Central memory CD4-positive, alpha-beta T cell (primary cell): ENCODE results near the gene NAA35.
"Not testable (repeated sequence)": the region's sequence is repeated elsewhere in the genome, so short reads cannot be mapped to it uniquely, and the experiment has no call there.

Source experiments
- DNase-seq: peaks from one replicate; pipeline ENCODE4 v3.0.0; 2022

NAA35 gene

DNA sequence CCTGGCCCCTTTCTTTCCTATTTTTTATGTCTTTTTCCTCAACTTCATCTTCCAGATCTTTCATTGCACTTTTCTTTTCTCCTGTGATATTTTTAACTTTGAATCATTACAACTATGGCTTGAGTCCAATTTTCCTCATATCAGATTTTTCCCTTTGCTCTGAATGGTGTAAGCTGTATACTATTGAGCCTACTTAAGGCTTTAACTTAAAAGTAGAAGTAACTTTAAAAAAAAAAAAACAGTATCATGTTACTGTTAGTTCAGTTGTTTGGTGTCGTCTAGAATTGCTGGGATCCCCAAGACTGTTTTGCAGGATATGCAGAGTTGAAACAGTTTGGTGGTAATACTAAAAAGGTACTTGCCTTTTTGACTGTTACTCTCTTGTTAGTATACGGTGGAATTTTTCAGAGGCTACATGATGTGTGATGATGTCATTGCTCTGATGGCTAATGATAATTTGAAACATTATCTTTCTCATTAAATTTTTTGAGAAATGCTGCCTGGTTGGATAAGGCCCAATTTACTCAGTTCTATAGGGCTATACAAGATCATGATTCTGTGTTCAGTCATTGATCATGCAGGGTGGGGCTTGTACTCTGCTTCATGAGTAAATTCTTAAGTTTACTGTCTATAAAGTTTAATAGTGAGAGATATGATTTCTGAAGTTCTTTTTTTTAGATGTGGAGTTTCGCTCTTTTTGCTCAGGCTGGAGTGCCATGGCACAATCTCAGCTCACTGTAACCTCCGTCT, 8.8 kb downstream of the NAA35 start:
- no peak for DNase-seq

GRCh38 chr9:85959955-85960354, 19.0 kb downstream of the NAA35 start:
- DNase-seq: no peak

DNA sequence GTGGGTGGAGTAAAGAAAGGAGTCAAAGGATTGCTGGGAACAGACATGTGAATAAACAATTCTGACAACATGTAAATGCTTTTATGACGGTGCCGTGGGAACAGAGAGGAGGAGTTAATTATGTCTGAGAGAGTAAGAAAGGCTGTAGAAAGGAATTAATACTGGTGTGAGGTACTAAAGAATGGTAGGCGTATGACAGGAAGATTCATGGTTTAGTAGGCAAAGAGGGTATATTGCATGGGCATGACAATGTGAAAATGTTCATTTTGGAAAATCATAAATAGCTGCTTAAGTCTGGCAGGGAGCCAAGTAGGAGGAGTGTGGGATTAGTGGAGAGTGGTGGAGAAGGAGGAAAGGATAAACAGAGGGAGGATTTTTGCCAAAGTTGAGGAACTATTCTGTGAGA, 19.7 kb downstream of the NAA35 start:
- DNase-seq: no peak

DNA sequence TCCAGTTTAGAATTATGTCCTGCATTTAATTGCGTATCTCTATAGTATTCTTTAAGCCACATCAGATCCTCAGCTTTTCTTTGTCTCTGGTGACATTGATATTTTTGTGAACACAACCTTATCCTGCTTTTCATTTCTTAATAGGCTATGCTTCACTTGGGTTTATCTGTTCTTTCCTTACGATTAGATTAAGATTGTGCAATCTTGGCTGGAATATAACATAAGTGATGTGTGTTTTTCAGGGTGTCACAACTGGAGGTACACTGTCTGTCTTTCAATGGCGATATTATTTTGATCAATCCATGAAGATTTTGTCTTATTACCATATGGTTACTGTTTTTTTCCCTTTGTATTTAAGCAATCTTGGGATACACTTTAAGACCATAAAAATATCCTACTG, 23.6 kb downstream of the NAA35 start:
- no peak for DNase-seq

DNA sequence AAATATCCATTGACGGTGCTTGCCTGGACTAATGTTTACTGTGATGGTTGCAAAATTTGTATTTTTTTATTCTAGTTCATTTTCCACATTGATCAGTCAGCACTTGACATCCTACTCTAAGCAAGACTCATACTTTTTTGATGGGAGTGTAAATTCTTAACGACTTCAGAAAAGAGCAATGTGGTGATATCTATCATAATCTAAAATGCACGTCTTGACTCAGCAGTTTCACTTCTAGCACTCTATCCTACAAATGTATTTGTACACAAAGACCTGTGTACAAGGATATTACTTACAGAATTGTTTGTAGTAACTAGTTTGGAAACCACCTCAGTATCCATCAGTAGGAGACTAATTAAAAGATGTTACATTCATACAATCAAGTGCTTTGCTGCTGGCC, 24.0 kb downstream of the NAA35 start:
- DNase-seq: no peak

GRCh38 chr9:85969727-85970126, 28.8 kb downstream of the NAA35 start:
- no peak for DNase-seq

DNA sequence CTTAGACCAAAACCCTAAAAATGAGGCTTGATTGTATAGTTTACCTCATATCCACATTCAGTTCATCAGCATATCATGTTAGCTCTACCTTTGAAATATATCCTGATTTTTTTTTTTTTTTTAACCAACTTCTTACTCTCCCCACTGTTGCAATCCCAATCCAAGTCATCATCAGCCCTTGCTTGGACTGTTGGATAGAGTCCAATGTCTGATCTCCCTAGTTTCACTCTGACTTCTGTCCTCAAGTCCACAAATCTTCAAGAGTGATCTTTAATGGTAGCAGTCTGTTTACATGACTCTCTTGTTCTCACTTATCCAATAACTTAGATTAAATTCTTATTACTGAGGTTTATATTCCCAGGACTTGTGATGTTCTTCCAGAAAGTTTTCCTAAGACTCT, 30.8 kb downstream of the NAA35 start:
- no peak for DNase-seq

DNA sequence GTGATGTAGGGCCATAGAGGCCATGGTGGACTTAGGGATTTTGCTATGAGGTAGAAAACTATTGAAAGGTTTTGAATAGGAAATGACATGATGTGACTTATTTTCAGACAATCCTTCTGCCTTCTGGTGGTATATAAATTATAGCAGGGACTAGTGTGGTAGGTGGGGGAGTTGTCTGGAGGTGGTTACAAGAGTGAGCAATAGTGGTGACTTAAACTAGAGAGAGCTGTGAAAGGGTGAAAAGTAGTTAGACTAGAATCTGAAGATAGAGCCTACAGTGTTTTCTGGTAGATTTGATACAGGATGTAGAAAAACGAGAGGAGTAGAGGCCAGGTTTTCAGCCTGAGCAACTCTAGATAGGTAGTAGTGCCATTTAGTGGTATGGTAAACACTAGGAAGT, 32.3 kb downstream of the NAA35 start:
- no peak for DNase-seq

- not testable (repeated sequence) for DNase-seq
These were observed 33.2 kb downstream of the NAA35 start for GRCh38 chr9:85974055-85974547.

DNA sequence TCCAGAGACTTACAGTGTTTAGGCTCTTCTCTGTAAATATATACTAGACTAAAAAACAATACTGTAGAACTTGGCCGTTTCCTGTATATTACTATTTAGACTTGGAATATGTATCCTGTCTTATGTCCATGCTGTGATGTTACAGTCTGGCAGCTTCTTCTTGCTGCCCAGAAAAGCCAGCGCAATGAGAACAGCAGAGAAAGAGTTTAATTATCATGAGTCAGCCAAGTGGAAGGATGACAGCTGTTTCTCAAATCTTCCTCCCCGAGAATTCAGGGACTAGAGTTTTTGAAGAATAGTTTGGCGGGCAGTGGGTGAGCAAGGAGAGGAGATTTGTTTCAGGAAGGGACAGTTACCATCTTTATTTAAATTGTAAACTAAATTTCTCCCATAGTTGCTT, 37.5 kb downstream of the NAA35 start:
- no peak for DNase-seq

- DNase-seq: no peak
These were observed 40.4 kb downstream of the NAA35 start for GRCh38 chr9:85981369-85981768.

GRCh38 chr9:85984457-85984856, 43.5 kb downstream of the NAA35 start:
- DNase-seq: no peak

GRCh38 chr9:85987236-85987635, 46.3 kb downstream of the NAA35 start:
- DNase-seq: no peak

- no peak for DNase-seq
These were observed 53.2 kb downstream of the NAA35 start for GRCh38 chr9:85994191-85994590.

- no peak for DNase-seq
These were observed 54.2 kb downstream of the NAA35 start for GRCh38 chr9:85995097-85995496.

DNA sequence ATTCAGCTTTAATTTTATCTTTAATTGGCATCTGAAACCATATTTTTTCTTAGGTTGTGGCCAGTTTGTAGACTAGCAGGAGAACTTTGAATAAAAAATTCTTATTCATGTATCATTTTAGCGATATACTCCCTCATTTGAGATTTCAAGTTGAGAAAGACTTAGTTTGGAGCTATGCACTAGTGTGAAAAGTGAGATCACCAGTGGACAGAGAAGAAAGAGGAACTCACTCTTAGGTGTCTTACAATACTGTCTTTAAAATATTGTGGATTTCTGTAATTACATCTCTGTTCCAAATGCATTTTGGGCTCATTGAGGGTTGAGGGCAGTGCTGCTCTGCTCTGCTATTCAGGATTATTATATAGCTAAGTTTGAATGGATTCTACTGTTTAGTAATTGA, 54.7 kb downstream of the NAA35 start:
- DNase-seq: no peak

DNA sequence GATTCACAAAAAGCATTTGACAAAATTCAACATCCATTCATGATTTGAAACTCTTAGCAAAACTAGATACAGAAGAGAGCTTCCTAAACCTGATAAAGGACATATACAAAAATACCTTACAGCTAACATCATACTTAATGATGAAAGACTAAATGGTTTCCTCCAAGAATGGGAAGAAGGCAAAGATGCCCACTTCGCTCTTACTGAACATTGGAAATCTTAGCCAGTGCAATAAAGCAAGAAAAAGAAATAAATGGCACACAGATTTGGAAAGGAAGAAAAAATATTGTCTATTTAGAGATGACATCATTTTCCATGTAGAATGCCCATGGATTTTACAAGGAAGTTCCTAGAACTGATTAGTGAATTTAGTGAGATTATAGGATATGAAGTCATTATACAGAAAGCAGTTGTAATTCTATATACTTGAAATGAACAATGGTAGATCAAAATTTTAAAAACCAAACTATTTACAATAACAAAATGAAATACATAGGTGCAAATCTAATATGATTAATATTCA, 64.4 kb downstream of the NAA35 start:
- DNase-seq: no peak

DNA sequence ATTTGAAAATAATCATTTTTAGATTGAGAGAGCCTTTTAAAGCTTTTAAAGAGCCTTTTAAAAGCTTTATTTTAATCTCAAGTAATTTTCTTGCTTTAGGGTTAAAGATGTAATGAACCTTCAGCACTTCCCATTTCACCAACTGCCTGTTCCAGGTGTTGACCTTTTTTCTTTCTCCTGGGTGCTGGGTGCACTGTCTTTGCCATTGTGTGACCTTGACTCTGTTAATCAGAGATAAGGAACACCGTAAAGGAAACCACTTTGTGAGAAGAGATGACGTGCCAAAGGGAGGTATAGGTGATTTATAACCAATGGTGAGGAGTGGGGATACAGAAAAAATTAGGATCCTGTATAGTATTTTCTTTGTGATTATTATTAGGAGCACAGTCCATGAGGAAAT, 68.2 kb downstream of the NAA35 start:
- no peak for DNase-seq

GRCh38 chr9:86020731-86021130, 79.8 kb downstream of the NAA35 start:
- DNase-seq: no peak

DNA sequence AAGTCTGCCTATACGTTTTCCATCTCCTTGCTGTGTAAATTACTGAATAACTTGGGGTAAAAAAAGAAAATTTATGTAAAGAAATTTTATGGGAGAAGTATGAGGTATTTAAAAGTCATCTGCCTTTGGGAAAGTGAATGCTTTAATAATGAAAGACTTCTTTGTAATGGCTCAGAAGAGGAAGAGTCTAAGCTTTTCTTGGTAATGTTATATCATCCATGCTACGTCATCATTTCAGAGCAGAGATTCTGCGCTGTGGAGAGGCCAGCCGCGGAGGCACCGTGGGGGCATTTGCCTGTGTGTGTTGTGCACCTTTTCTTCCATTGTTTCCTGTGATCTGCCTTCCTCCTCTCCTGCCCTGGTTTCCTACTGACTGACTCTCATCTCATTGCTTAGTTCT, 80.2 kb downstream of the NAA35 start:
- no peak for DNase-seq

DNA sequence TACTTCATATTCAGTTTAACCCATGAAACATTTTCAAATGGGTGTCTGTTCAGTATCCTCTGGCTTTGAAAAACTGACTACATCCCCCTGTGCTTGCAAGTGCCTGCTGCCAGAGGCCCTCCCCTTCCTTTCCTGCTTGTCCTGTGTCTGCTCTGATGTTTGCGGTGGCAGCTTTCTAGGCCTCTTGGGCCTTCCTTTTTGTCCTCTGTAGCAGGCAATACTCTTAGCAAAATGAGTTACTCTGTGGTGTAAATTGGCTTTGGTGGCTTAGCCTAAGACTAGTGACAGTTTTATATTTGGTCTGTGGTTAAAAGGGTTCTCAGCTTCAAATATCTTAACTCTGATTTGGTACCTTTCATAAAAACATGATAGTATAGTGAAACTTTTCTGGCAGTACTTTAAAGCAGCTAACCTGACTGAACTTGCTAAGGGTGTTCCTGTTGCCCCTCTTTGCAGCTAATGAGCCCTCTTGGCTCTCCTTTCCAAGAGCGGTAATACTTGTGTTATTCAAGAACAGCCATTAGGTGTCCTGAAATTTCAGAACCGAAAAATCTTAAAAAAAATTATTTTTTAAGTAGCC, 81.8 kb downstream of the NAA35 start:
- DNase-seq: no peak

DNA sequence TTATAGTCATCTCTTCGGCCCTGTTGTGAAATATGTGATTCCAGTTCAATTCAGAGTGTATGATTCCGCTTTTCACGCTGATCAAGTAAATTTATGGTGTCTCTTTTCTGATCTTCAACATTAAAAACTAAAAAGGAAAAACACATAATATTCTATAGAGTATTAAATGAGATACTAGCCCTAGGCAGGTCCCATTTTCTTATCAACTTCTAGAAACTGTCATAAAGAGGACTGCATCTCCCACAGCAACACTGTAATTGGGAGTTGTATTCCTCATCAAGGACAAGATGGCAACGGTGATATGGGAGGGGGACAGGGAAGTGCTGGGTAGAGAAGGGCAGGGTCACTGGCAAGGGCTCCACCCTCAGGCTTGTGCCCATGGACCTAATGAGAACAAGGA, 86.8 kb downstream of the NAA35 start:
- no peak for DNase-seq

DNA sequence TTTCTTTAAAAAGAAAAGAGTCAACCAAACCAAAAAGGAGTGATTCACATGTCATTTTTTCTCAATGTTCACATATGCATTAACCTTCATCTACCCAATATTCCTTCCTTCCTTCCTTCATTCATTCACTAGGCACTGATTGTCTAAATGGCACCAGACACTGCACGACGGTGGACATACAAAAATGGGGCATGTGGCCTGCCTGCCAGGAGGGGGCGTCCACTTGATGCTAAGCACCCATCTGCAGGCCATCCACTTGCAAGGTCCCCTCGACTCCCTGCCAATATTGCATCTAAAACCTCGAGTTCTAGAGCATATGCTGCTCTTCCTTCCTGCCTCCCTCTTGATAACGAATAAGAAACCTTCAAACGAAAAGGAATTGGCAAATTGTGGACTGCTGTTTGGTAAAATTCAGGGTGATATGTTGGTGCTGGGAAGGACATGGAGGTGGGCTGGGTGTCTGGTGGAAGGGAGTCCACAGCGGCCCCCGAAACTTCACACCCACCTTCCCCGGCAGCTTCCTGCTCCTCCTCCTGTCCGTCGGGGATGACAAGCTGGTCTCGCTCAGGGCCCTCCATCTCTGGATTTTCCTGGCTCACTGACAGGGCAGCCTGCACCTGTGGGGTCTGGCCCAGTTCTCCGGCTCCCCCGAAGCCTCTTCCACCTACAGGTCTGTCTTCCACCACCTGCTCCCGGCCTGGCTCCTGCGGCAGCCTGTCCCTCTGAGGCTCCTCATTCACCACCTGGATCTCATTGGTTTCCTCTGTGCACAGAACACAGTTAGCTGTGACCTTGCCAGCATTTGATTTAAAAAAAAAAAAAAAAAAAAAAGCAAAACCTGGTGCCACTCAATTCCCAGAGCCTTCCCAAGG, 94.2 kb downstream of the NAA35 start:
- DNase-seq: no peak
